Activated CD4-positive, alpha-beta memory T cell treated with anti-CD3 and anti-CD28 coated beads for 36 hours (primary cell): Measurements from ENCODE around the gene TTF2. TPM values are rescaled to one million over a fixed set of nuclear protein-coding genes. Genes with fewer than 3 reads are reported as not detected.

Source experiments
- CTCF ChIA-PET: fragments of 350-600 bp; sonication (Branson Sonifier 250); formaldehyde crosslinking; loops from one replicate; lab custom pipeline; 2021; ENCODE audit warnings: antibody characterized with exemption, inconsistent platforms; lab: Charles Lee
- POLR2A ChIA-PET: fragments of 350-600 bp; sonication (Branson Sonifier 250); formaldehyde crosslinking; loops from one replicate; lab custom pipeline; 2021; ENCODE audit warnings: antibody characterized with exemption; lab: Charles Lee
- DNase-seq: peaks from one replicate; pipeline ENCODE4 v3.0.0-alpha.2; 2020
- H3K27ac Mint-ChIP-seq: one replicate; pipeline ENCODE4 v1.8.0; 2021; ENCODE audit warnings: mixed read lengths
- H3K27me3 Mint-ChIP-seq: one replicate; pipeline ENCODE4 v1.8.0; 2021; ENCODE audit warnings: mixed read lengths
- H3K36me3 Mint-ChIP-seq: one replicate; pipeline ENCODE4 v1.8.0; 2021; ENCODE audit warnings: mixed read lengths
- H3K4me1 Mint-ChIP-seq: one replicate; pipeline ENCODE4 v1.8.0; 2021; ENCODE audit warnings: low read depth, mixed read lengths
- H3K4me3 Mint-ChIP-seq: one replicate; pipeline ENCODE4 v1.8.0; 2021; ENCODE audit warnings: mild to moderate bottlenecking, mixed read lengths
- H3K9me3 Mint-ChIP-seq: one replicate; pipeline ENCODE4 v1.8.0; 2021; ENCODE audit warnings: mixed read lengths
- intact Hi-C: fragments of 100-400 bp; cut with micrococcal nuclease; formaldehyde crosslinking; loops from one replicate; pipeline ENCODE4 v1.15.1; 2023
- total RNA-seq, 2 experiments: library from RNA; stranded (reverse); gene quantifications; one replicate each; pipeline ENCODE4 v1.2.3, GENCODE V29; 2021

TTF2 gene
- total RNA-seq, 2 experiments from 2014 or later: 102 to 104 TPM

DNA sequence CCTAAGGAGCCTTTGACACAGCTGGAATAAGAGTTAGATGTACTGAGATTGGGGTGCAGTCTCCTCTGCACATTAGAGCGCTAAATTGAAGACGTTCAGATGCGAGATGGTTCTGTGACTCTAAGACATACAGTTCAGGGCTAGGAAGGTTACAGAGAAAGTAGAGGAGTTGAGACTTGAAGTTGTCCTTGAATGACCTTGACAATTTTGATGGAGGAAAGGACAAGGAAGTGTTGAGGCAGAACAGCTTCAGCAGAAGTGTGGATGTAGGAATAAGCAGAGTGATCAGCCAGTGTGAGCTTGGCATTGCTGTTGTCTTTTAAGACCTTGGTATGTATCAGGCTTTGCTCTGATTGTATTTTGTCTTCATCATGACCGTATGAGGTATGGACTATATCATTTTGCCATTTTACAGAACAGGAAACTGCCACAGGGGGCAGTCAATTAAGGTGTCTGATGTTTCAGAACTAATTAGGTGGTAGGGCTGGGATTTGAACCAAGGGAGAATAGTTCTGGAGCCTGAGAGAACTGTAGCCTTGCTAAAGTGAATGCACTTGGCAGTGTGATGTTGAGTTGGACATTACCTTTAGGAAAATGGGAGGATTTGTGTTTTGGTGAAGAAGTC, 9.2 kb downstream of the TTF2 start:
- POLR2A ChIA-PET: interaction anchor here (0.7 to 1.9 kb wide), 2 partner anchors 8 to 10 kb away, joined by 3 to 5 read pairs; partner anchors contain the start of gene TTF2
- peaks cover 51% of the 10 kb centered on the region for H3K36me3 Mint-ChIP-seq
- H3K9me3 Mint-ChIP-seq: no peaks in the 10 kb centered on the region
- no peak for DNase-seq
- peaks cover 28% of the 10 kb centered on the region for H3K4me1 Mint-ChIP-seq
- H3K27me3 Mint-ChIP-seq: no peaks in the 10 kb centered on the region
- no peak overlapping the region for H3K27ac Mint-ChIP-seq
- intact Hi-C loops: no loop called here
- H3K4me3 Mint-ChIP-seq: no peak overlapping the region
- CTCF ChIA-PET: interaction anchor here (1.2 to 8.4 kb wide), 6 partner anchors 9 to 59 kb away, joined by 3 to 150 read pairs (median 18); partner anchors contain the start of gene TTF2

DNA sequence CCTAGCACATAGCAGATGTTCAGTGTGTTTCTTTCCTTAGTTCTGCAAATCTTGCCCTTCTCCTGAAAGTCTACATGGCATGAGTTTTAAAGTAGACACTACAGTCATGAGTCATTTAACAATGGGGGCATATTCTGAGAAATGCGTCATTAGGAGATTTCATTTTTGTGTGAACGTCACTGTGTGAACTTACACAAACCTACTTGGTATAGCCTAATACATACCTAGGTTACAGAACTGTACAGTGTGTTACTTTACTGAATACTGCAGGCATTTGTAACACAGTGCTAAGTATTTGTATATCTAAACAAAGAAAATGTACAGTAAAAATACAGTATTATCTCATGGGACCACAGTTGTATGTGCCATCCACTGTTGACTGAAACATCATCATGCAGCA, 10.0 kb downstream of the TTF2 start:
- POLR2A ChIA-PET: interaction anchor here (1.9 kb wide), 1 partner anchor 10 kb away, joined by 5 read pairs; the partner anchor contains the start of gene TTF2
- Mint-ChIP-seq H3K9me3 (no peaks in the 10 kb centered on the region), H3K27ac (no peak overlapping the region), H3K27me3 (no peaks in the 10 kb centered on the region), H3K4me1 (peaks cover 31% of the 10 kb centered on the region), H3K36me3 (peaks cover 52% of the 10 kb centered on the region), H3K4me3 (no peak overlapping the region)
- CTCF ChIA-PET: interaction anchor here (0.9 to 8.4 kb wide), 5 partner anchors 10 to 501 kb away, joined by 3 to 150 read pairs (median 10); partner anchors contain the start of gene TTF2
- intact Hi-C loops: loop anchor here (1.0 kb wide), 1 partner anchor 8 kb away; no protein-coding TSS in a partner anchor
- no peak for DNase-seq

DNA sequence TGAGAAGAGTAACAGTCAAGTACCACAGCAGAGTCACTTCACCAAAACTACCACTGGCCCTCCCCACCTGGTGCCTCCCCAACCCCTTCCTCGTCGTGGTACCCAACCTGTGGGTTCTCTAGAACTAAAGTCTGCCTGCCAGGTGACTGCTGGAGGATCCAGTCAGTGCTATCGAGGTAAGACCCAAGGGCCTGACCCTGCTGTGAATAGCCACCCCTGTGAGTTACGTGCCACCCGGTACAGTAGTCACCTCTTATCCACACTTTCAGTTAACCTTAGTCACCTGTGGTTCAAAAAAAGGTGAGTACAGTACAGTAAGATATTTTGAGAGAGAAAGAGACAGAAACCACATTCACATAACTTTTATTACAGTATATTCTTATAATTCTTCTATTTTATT, 16.5 kb downstream of the TTF2 start:
- no peaks in the 10 kb centered on the region for H3K27me3 Mint-ChIP-seq
- peaks cover 30% of the 10 kb centered on the region for H3K4me1 Mint-ChIP-seq
- intact Hi-C loops: loop anchor here (1.0 to 5.0 kb wide), 8 partner anchors 16 to 580 kb away; partner anchors contain the start of genes CD101, MAN1A2 and TTF2
- H3K27ac Mint-ChIP-seq: peak overlapping the region; percentile 53
- no peaks in the 10 kb centered on the region for H3K9me3 Mint-ChIP-seq
- H3K4me3 Mint-ChIP-seq: no peak overlapping the region
- POLR2A ChIA-PET: interaction anchor here (0.9 to 1.4 kb wide), 8 partner anchors 7 to 579 kb away, joined by 3 to 20 read pairs (median 6); partner anchors contain the start of gene TTF2
- H3K36me3 Mint-ChIP-seq: peaks cover 83% of the 10 kb centered on the region
- CTCF ChIA-PET: interaction anchor here (1.1 to 1.5 kb wide), 7 partner anchors 9 to 52 kb away, joined by 4 to 11 read pairs (median 5); partner anchors contain the start of gene TTF2
- DNase-seq: peak; percentile 41

DNA sequence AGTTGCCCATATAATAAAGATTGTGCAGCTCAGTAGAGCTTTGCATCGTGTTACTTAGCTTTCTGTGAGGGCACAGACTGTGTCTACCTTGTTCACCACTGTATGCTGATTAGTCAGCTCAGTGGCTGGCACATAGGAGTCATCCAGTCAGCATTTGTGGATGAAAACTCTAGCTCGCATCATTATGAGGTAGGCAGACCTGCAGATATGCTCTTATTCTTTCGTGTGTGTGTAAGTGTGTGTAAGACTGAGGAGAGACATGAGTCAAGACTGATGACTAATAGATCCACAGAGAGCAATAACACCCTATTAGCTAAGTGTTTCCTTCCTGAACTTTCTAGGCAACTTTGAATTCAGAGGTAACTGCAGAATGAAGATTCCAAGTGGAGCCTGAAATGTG, 17.1 kb downstream of the TTF2 start:
- ChIA-PET CTCF (interaction anchor here (1.1 to 1.5 kb wide), 7 partner anchors 10 to 52 kb away, joined by 4 to 11 read pairs (median 5); partner anchors contain the start of gene TTF2), POLR2A (interaction anchor here (0.9 to 1.4 kb wide), 8 partner anchors 8 to 578 kb away, joined by 3 to 20 read pairs (median 6); partner anchors contain the start of gene TTF2)
- no peaks in the 10 kb centered on the region for H3K27me3 Mint-ChIP-seq
- peaks cover 83% of the 10 kb centered on the region for H3K36me3 Mint-ChIP-seq
- H3K4me3 Mint-ChIP-seq: no peak overlapping the region
- peaks cover 30% of the 10 kb centered on the region for H3K4me1 Mint-ChIP-seq
- peak overlapping the region; percentile 71 for H3K27ac Mint-ChIP-seq
- intact Hi-C loops: loop anchor here (1.0 to 5.0 kb wide), 8 partner anchors 17 to 580 kb away; partner anchors contain the start of genes CD101, MAN1A2 and TTF2
- peak; percentile 79 for DNase-seq
- no peaks in the 10 kb centered on the region for H3K9me3 Mint-ChIP-seq

DNA sequence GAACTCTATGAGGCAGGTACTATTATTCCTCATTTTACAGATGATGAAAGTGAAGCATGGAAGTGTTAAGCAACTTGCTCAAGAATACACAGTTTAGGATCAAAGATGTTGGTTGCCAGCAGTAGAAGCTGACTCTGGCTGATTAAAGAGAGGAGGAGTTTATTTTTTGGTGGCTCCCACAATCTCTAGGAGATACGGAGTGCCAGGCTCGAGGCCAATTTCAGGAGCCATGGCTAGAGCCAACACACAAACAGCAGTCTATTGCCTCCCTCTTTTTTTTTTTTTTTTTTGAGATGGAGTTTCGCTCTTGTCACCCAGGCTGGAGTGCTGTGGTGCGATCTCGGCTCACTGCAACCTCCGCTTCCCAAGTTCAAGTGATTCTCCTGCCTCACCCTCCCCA, 19.6 kb downstream of the TTF2 start:
- ChIA-PET CTCF (interaction anchor here (1.1 to 1.4 kb wide), 2 partner anchors 12 to 49 kb away, joined by 4 to 7 read pairs; no protein-coding TSS in a partner anchor), POLR2A (no interaction called here)
- Mint-ChIP-seq H3K27me3 (no peaks in the 10 kb centered on the region), H3K4me1 (peaks cover 51% of the 10 kb centered on the region), H3K36me3 (peaks cover 86% of the 10 kb centered on the region), H3K4me3 (no peak overlapping the region), H3K9me3 (no peaks in the 10 kb centered on the region), H3K27ac (no peak overlapping the region)
- DNase-seq: no peak
- intact Hi-C loops: loop anchor here (5.0 kb wide), 2 partner anchors 288 to 453 kb away; partner anchors contain the start of gene MAN1A2

DNA sequence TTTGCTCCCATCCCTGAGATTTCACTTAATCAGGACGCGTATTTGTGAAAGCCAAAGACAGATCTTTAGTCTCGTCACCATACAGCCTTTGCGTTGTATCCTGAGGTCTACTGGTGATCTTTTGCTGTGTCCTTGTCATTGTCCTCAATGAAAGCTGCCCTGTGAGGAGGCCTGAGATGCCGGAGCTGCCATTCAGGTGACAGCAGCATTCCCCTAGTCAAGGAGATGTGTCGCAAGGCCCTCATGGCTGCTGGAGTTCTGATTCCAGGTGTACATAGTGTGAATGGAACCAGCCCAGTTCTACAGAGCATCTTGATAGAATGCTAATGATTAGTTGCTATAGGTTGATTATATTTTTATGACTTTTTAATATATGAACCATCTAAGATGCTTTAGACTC, 24.1 kb downstream of the TTF2 start:
- no peak for DNase-seq
- Mint-ChIP-seq H3K36me3 (peaks cover 62% of the 10 kb centered on the region), H3K9me3 (no peaks in the 10 kb centered on the region), H3K4me3 (no peak overlapping the region), H3K27ac (no peak overlapping the region), H3K4me1 (peaks cover 21% of the 10 kb centered on the region), H3K27me3 (no peaks in the 10 kb centered on the region)
- intact Hi-C loops: no loop called here
- CTCF ChIA-PET: no interaction called here
- POLR2A ChIA-PET: interaction anchor here (0.6 kb wide), 1 partner anchor 22 kb away, joined by 4 read pairs; no protein-coding TSS in a partner anchor

DNA sequence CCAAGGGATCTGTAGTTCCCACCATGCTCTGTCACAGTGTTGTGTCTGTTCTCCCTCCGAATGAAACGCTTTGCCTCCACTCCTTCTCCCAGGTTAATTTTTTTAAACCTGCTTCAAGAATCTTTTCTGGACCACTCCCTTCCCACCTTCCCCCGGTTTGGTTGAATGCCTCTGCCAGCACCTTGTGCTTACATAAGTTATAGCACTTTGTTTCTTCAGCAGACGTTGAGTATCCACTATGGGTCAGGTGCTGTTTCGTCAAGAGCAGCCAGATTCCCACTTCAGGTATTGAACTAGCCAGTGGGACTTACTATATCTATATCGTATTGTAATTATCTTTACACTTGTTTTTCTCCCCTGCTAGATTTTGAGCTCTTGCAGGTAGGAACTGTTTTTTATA, 27.6 kb downstream of the TTF2 start:
- Mint-ChIP-seq H3K4me1 (peaks cover 21% of the 10 kb centered on the region), H3K36me3 (peaks cover 63% of the 10 kb centered on the region), H3K4me3 (no peak overlapping the region), H3K27ac (no peak overlapping the region), H3K9me3 (no peaks in the 10 kb centered on the region), H3K27me3 (no peaks in the 10 kb centered on the region)
- ChIA-PET CTCF (no interaction called here), POLR2A (no interaction called here)
- intact Hi-C loops: no loop called here
- DNase-seq: no peak

DNA sequence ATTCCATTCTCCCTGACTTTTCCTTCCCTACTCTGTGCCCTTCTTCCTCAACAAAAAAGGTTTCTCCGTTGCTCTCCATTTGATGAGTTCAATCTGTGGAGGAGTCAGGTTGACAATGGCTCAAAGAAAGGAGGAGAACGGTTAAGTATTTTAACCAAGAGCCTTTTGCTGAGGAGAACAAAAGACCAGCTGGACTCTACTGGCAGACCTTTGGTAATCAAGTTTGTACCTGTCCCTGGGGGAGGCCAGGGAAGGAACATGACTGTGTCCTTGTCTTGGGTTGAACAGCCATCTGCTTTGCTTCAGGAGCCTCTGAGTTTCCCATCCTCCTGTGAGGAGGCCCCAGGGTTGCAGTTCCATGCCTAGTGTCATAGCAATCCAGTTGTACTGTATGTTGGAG, 29.9 kb downstream of the TTF2 start:
- peaks cover 16% of the 10 kb centered on the region for H3K4me1 Mint-ChIP-seq
- H3K27ac Mint-ChIP-seq: no peak overlapping the region
- POLR2A ChIA-PET: interaction anchor here (0.6 to 1.4 kb wide), 2 partner anchors 7 to 30 kb away, joined by 3 read pairs; no protein-coding TSS in a partner anchor

DNA sequence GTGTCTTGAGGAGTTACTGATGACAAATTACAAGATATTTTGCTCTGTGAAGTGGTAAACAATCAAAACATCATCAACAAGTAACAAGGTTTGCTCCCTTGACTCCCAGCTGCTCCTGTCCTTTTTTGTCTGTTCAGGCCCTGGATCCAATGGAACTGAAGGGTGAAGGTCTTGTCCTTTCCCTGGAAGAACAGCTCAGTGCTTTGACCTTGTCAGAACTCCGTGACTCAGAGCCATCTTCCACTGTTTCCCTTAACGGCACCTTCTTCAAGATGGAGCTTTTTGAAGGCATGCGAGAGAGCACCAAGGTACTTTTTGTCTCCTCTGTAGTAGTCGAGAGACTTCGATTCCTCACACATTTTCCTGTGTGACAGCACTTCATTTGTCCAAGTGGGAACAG, 32.5 kb downstream of the TTF2 start:
- H3K4me3 Mint-ChIP-seq: no peak overlapping the region
- no peaks in the 10 kb centered on the region for H3K9me3 Mint-ChIP-seq
- DNase-seq: no peak
- no peak overlapping the region for H3K27ac Mint-ChIP-seq
- H3K36me3 Mint-ChIP-seq: peaks cover 73% of the 10 kb centered on the region
- ChIA-PET POLR2A (interaction anchor here (0.9 to 1.7 kb wide), 4 partner anchors 9 to 32 kb away, joined by 3 to 6 read pairs (median 4); partner anchors contain the start of gene TTF2), CTCF (interaction anchor here (1.1 to 5.0 kb wide), 8 partner anchors 22 to 666 kb away, joined by 3 to 43 read pairs (median 4); no protein-coding TSS in a partner anchor)
- intact Hi-C loops: no loop called here
- H3K4me1 Mint-ChIP-seq: peaks cover 16% of the 10 kb centered on the region
- no peaks in the 10 kb centered on the region for H3K27me3 Mint-ChIP-seq

More for the DNA sequence above, 29.9 kb downstream of the TTF2 start:
- no peak for DNase-seq
- CTCF ChIA-PET: interaction anchor here (1.6 to 2.4 kb wide), 2 partner anchors 22 to 39 kb away, joined by 3 to 9 read pairs; no protein-coding TSS in a partner anchor
- Mint-ChIP-seq H3K36me3 (peaks cover 62% of the 10 kb centered on the region), H3K9me3 (no peaks in the 10 kb centered on the region), H3K27me3 (no peaks in the 10 kb centered on the region), H3K4me3 (no peak overlapping the region)
- intact Hi-C loops: no loop called here

DNA sequence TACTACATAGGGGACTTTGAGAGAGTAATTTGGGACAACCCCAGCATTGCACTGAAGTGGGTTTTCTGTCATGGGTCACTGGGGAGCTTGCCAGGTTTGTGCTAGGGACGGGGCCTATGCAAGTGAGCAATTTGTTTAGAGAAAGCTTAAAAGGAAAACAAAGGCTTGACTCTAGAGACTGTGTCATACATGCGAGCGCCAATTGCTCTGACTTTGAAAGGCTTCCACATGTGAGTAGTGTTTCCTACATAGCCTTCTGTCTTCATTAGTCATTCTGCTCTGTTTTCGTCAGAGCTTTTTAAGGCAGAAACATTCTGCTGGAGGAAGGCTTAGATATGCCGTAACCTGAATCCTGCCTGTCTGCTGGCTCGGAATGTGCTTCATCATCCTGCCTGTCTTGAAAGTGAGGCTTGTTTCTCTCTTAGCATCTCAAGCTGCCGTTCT, 33.0 kb downstream of the TTF2 start:
- H3K4me1 Mint-ChIP-seq: peaks cover 16% of the 10 kb centered on the region
- peak; percentile 52 for DNase-seq
- peaks cover 74% of the 10 kb centered on the region for H3K36me3 Mint-ChIP-seq
- intact Hi-C loops: no loop called here
- H3K9me3 Mint-ChIP-seq: no peaks in the 10 kb centered on the region
- POLR2A ChIA-PET: interaction anchor here (0.9 to 1.7 kb wide), 4 partner anchors 10 to 33 kb away, joined by 3 to 6 read pairs (median 4); partner anchors contain the start of gene TTF2
- H3K4me3 Mint-ChIP-seq: no peak overlapping the region
- CTCF ChIA-PET: interaction anchor here (0.7 to 5.0 kb wide), 15 partner anchors 11 to 665 kb away, joined by 3 to 43 read pairs (median 4); no protein-coding TSS in a partner anchor
- H3K27ac Mint-ChIP-seq: no peak overlapping the region
- no peaks in the 10 kb centered on the region for H3K27me3 Mint-ChIP-seq

DNA sequence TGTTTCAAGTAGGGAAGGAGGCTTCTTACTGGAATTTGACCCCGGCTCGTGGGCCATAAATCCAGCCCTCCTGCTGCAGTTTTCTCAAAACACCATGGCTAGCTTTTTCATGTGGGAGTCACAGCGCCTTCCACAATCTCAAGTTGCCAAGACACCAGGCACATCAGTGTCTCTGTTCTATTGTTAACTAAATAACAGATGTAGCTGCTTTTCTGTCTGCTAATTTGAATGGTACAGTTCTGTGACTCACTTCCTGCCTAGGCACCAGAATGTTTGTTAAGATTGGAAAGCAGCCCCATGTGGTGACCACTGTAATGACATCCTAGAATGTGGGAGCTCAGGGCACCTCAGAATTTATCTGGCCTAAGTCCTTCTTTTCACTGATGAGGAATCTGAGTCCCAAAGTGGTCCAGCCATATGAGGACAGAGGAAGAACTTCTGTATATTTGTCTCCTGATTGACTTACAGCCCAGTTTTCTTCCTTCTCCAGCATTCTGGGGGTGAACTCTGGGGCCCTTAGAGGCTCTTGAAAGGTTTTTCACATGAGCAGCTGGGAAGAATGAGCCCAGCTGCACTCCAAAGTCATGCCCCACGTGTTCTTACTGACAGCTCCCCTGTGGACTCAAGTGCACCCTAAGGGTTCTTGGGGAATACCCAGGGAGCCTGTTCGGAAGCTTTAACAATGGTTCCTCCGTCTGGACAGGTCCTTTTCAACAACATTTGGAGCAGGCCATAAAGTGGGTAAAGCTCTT, 33.9 kb downstream of the TTF2 start:
- Mint-ChIP-seq H3K4me3 (no peak overlapping the region), H3K36me3 (peaks cover 74% of the 10 kb centered on the region), H3K4me1 (peaks cover 16% of the 10 kb centered on the region), H3K9me3 (no peaks in the 10 kb centered on the region), H3K27ac (no peak overlapping the region), H3K27me3 (no peaks in the 10 kb centered on the region)
- peak; percentile 57 for DNase-seq
- CTCF ChIA-PET: interaction anchor here (0.7 to 5.0 kb wide), 18 partner anchors 8 to 664 kb away, joined by 3 to 43 read pairs (median 4); partner anchors contain the start of gene TTF2
- POLR2A ChIA-PET: interaction anchor here (1.7 kb wide), 1 partner anchor 17 kb away, joined by 6 read pairs; no protein-coding TSS in a partner anchor
- intact Hi-C loops: loop anchor here (1.0 kb wide), 1 partner anchor 17 kb away; no protein-coding TSS in a partner anchor
